ENCODE results near the gene GPR25.

DNA sequence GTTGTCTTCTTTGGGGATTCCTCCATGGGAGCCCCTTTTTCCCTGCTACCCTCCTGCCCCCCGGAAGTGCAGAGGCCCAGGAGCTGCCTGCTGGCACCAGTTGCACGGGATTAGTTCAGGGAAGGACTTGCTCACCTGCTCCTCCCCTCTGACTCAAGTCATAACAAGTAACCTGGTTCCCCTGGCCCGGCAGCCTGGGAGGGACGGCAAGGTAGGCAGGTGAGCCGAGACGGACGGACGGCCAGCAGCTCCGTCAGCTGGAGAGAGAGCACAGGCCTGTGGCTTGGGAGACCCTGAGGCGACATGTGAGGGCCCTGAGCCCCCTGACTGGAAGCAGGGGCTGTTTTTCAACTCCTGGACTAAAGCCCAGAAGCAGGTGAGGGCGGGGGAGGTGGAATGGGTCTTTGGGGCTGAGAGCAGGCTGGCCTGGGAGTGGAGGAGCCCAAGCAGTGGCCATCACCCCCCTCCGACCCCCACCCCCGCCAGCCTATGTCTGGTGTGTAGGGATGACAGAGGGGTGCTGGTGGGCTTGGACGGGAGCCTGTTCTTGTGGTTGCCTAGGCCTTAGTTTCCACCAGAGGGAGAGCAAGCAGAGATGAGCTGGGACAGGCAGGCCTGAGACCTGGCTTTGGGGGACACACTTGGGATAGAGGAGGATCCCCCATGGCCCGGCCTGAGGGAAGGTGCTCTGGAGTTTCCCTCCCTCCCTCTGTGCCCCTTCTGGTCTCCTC lies 22.1 kb downstream of the GPR25 start, which contains the start of gene INAVA:
- TF ChIP-seq, protein P1, sequence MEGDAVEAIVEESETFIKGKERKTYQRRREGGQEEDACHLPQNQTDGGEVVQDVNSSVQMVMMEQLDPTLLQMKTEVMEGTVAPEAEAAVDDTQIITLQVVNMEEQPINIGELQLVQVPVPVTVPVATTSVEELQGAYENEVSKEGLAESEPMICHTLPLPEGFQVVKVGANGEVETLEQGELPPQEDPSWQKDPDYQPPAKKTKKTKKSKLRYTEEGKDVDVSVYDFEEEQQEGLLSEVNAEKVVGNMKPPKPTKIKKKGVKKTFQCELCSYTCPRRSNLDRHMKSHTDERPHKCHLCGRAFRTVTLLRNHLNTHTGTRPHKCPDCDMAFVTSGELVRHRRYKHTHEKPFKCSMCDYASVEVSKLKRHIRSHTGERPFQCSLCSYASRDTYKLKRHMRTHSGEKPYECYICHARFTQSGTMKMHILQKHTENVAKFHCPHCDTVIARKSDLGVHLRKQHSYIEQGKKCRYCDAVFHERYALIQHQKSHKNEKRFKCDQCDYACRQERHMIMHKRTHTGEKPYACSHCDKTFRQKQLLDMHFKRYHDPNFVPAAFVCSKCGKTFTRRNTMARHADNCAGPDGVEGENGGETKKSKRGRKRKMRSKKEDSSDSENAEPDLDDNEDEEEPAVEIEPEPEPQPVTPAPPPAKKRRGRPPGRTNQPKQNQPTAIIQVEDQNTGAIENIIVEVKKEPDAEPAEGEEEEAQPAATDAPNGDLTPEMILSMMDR (IDR thresholded peaks at IDR 0.05; ENCODE audit: low read depth, low read length): no peak
- TF ChIP-seq POLR2A (IDR thresholded peaks at IDR 0.05; ENCODE audit: extremely low read depth, insufficient read length): no peak
- TF ChIP-seq, protein P2, sequence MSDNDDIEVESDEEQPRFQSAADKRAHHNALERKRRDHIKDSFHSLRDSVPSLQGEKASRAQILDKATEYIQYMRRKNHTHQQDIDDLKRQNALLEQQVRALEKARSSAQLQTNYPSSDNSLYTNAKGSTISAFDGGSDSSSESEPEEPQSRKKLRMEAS (IDR thresholded peaks at IDR 0.05; ENCODE audit: low read depth, low read length): no peak
- TF ChIP-seq MYC (IDR thresholded peaks at IDR 0.05; ENCODE audit: low read depth, low read length): no peak

All from NB4 (cell line).